Tibial nerve (tissue), 4 donors: ENCODE data around the gene PITPNM1.

Experiments
- CTCF ChIP-seq, 5 experiments: fragments of 200-600 bp in 3 of 5; fragments of 450-650 bp in 2 of 5; sonication (generic) in 3 of 5; IDR thresholded peaks; one replicate each; pipeline ENCODE4 v1.5.1; 2016 to 2019; ENCODE audit warnings: antibody characterized with exemption in 5 of 5, mild to moderate bottlenecking in 3 of 5, moderate library complexity in 2 of 5
- EP300 ChIP-seq, 2 donors: sonication (generic); formaldehyde crosslinking; IDR thresholded peaks; one replicate each; pipeline ENCODE4 v1.6.1; 2017; ENCODE audit warnings: antibody characterized with exemption in 2 of 2, mild to moderate bottlenecking in 1 of 2
- POLR2A ChIP-seq, 2 donors: fragments of 450-650 bp; IDR thresholded peaks; one replicate each; pipeline ENCODE4 v1.6.1; 2017; ENCODE audit warnings: antibody characterized with exemption in 2 of 2, mild to moderate bottlenecking in 2 of 2, moderate library complexity in 2 of 2

GRCh38 chr11:67534070-67534679 lies 29.0 kb upstream of the PITPNM1 start:
- TF ChIP-seq CTCF (IDR thresholded peaks at IDR 0.05) = no peak
- no peak for TF ChIP-seq POLR2A (IDR thresholded peaks at IDR 0.05)
- no peak for TF ChIP-seq EP300 (IDR thresholded peaks at IDR 0.05)
